Measurements from ENCODE around the gene CABCOCO1.

The CABCOCO1 gene

GRCh38 chr10:61758433-61758832, 95.7 kb downstream of the CABCOCO1 start:
- Histone ChIP-seq H3K9me3 (ENCODE audit: insufficient read depth, low read length) (no peaks in the 10 kb centered on the region), H3K4me3 (ENCODE audit: low read length) (no peak overlapping the region), H3K27ac (ENCODE audit: low read length) (no peak overlapping the region), H4K20me1 (ENCODE audit: insufficient read depth, low read length) (no peaks in the 10 kb centered on the region), H3K36me3 (replicated peaks; ENCODE audit: low read depth, low read length) (no peaks in the 10 kb centered on the region), H2AFZ (ENCODE audit: low read depth, low read length) (no peak overlapping the region), H3K4me2 (ENCODE audit: low read length) (no peak overlapping the region), H3K79me2 (ENCODE audit: low read length) (no peaks in the 10 kb centered on the region), H3K27me3 (ENCODE audit: low read depth, low read length) (no peaks in the 10 kb centered on the region), H3K9ac (ENCODE audit: low read length) (no peak overlapping the region), H3K4me1 (ENCODE audit: low read length) (peaks cover 4% of the 10 kb centered on the region)
- TF ChIP-seq EZH2phosphoT487 (IDR thresholded peaks at IDR 0.05; ENCODE audit: low read depth) (no peak), CTCF (IDR thresholded peaks at IDR 0.05; ENCODE audit: low read depth, low read length) (no peak)

- H3K9me3 ChIP-seq (ENCODE audit: insufficient read depth, low read length), result no peaks in the 10 kb centered on the region
- H3K27me3 ChIP-seq (ENCODE audit: low read depth, low read length), result no peaks in the 10 kb centered on the region
- no peak overlapping the region for H3K4me2 ChIP-seq (ENCODE audit: low read length)
- H3K36me3 ChIP-seq (replicated peaks; ENCODE audit: low read depth, low read length), result no peaks in the 10 kb centered on the region
- no peak overlapping the region for H3K9ac ChIP-seq (ENCODE audit: low read length)
- TF ChIP-seq CTCF (IDR thresholded peaks at IDR 0.05; ENCODE audit: low read depth, low read length) (no peak), EZH2phosphoT487 (IDR thresholded peaks at IDR 0.05; ENCODE audit: low read depth) (no peak)
- no peak overlapping the region for H2AFZ ChIP-seq (ENCODE audit: low read depth, low read length)
- no peaks in the 10 kb centered on the region for H3K79me2 ChIP-seq (ENCODE audit: low read length)
- no peaks in the 10 kb centered on the region for H4K20me1 ChIP-seq (ENCODE audit: insufficient read depth, low read length)
- H3K4me1 ChIP-seq (ENCODE audit: low read length), result peaks cover 4% of the 10 kb centered on the region
- H3K4me3 ChIP-seq (ENCODE audit: low read length), result no peak overlapping the region
- no peak overlapping the region for H3K27ac ChIP-seq (ENCODE audit: low read length)
Measured at GRCh38 chr10:61759751-61760150, 97.0 kb downstream of the CABCOCO1 start.

GRCh38 chr10:61760943-61761824, 98.5 kb downstream of the CABCOCO1 start:
- H3K79me2 ChIP-seq (ENCODE audit: low read length), result no peaks in the 10 kb centered on the region
- H3K4me3 ChIP-seq (ENCODE audit: low read length), result no peak overlapping the region
- H3K9me3 ChIP-seq (ENCODE audit: insufficient read depth, low read length), result no peaks in the 10 kb centered on the region
- H3K4me2 ChIP-seq (ENCODE audit: low read length), result no peak overlapping the region
- H4K20me1 ChIP-seq (ENCODE audit: insufficient read depth, low read length), result no peaks in the 10 kb centered on the region
- H3K27me3 ChIP-seq (ENCODE audit: low read depth, low read length), result no peaks in the 10 kb centered on the region
- H3K27ac ChIP-seq (ENCODE audit: low read length), result no peak overlapping the region
- H3K36me3 ChIP-seq (replicated peaks; ENCODE audit: low read depth, low read length), result no peaks in the 10 kb centered on the region
- no peaks in the 10 kb centered on the region for H3K4me1 ChIP-seq (ENCODE audit: low read length)
- TF ChIP-seq EZH2phosphoT487 (IDR thresholded peaks at IDR 0.05; ENCODE audit: low read depth) (no peak), CTCF (IDR thresholded peaks at IDR 0.05; ENCODE audit: low read depth, low read length) (no peak)
- H2AFZ ChIP-seq (ENCODE audit: low read depth, low read length), result no peak overlapping the region
- H3K9ac ChIP-seq (ENCODE audit: low read length), result no peak overlapping the region

- no peak overlapping the region for H3K27ac ChIP-seq (ENCODE audit: low read length)
- no peaks in the 10 kb centered on the region for H3K79me2 ChIP-seq (ENCODE audit: low read length)
- no peak overlapping the region for H3K4me2 ChIP-seq (ENCODE audit: low read length)
- H3K27me3 ChIP-seq (ENCODE audit: low read depth, low read length), result no peaks in the 10 kb centered on the region
- H3K9me3 ChIP-seq (ENCODE audit: insufficient read depth, low read length), result no peaks in the 10 kb centered on the region
- no peak overlapping the region for H3K9ac ChIP-seq (ENCODE audit: low read length)
- H4K20me1 ChIP-seq (ENCODE audit: insufficient read depth, low read length), result no peaks in the 10 kb centered on the region
- TF ChIP-seq CTCF (IDR thresholded peaks at IDR 0.05; ENCODE audit: low read depth, low read length), result no peak
- no peak for TF ChIP-seq EZH2phosphoT487 (IDR thresholded peaks at IDR 0.05; ENCODE audit: low read depth)
- H2AFZ ChIP-seq (ENCODE audit: low read depth, low read length), result no peak overlapping the region
- H3K4me1 ChIP-seq (ENCODE audit: low read length), result no peaks in the 10 kb centered on the region
- no peaks in the 10 kb centered on the region for H3K36me3 ChIP-seq (replicated peaks; ENCODE audit: low read depth, low read length)
- H3K4me3 ChIP-seq (ENCODE audit: low read length), result no peak overlapping the region
Measured at GRCh38 chr10:61761825-61762217, 99.1 kb downstream of the CABCOCO1 start.
